ENCODE results near the gene ATXN1L.
"Not testable (repeated sequence)": the region's sequence is repeated elsewhere in the genome, so short reads cannot be mapped to it uniquely, and the experiment has no call there.

The ATXN1L gene

GRCh38 chr16:71853413-71853812 lies 7.6 kb downstream of the ATXN1L start:
- H3K4me3 ChIP-seq (ENCODE audit: low read depth, low read length), result no peak overlapping the region
- no peak for TF ChIP-seq CTCF (conservative IDR thresholded peaks at IDR 0.05; ENCODE audit: low read depth, low read length)
- DNase-seq (ENCODE audit: low read depth), result no peak

GRCh38 chr16:71854369-71854948 lies 8.7 kb downstream of the ATXN1L start:
- DNase-seq (ENCODE audit: low read depth), result no peak
- TF ChIP-seq CTCF (conservative IDR thresholded peaks at IDR 0.05; ENCODE audit: low read depth, low read length), result no peak
- H3K4me3 ChIP-seq (ENCODE audit: low read depth, low read length), result no peak overlapping the region

DNA sequence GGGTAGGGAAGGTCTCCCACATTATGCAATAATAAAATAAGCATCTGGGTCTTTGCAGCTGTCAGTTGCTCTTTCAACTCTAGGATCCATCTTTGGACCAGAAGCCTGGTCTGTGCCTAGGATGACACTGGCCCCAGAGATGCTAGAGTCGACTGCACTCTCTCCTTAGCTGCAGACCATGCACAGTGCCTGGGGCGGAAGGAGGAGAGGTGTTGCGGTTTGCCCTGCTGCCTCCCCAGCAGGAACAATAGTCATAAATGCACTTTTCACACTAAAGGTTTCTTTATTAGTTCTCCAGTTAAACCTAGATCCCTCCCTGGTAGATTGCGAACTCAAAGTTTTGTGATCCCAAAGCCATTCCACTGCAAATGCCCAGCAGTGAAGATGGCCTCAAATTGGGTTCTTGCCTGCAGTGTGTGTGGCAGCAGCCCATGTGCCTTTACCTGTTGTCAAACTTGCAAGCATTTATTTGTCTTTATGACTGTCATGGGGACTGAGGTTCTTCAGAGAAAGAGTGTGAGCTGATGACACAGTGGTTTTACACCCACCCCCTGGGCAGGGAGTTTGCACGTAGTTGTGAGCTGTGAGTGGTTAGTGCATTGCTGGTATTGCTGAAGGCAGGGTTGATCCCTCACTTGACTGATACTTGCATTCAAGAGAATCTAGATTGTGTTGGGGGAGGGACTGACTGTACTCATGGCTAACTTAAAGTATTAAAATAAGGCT lies 10.3 kb downstream of the ATXN1L start:
- no peak for TF ChIP-seq CTCF (conservative IDR thresholded peaks at IDR 0.05; ENCODE audit: low read depth, low read length)
- no peak for DNase-seq (ENCODE audit: low read depth)
- H3K4me3 ChIP-seq (ENCODE audit: low read depth, low read length), result no peak overlapping the region

DNA sequence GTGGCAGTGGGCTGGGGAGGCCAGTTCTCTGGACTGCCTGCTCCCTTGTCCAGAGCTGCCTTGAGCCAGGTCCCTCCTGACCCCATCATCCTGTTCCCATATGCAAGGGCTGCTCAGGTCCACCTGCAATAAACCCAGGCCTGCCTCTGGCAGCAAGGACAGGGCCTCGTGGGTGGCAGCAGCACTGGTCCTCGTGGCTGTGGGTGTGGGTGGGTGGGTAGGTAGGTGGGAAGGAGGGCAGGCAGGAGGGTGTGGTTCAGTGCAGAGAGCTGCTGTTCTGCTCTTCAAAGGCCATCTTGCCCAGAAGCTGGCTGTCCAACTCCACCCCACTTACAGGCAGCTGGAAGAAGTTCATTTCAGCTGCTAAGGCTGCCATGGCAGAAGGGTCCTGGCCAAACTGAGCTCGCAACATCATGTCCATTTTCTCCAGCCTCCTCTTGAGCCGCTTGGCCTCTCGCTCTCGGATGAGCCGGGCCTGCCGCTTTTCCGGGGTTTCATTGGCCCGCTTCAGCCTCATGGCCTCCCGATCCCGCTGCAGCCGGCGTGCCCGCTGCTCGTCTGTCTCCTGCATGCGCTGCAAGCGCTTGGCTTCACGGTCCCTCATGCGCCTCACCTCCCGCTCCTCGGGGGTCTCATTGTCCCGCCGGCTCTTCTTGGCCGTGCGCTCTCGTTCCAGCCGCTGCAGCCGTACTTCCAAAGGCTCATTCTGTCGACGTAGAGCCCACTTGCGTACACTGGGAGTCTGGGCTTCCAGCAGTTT lies 14.2 kb downstream of the ATXN1L start:
- no peak overlapping the region for H3K4me3 ChIP-seq (ENCODE audit: low read depth, low read length)
- no peak for TF ChIP-seq CTCF (conservative IDR thresholded peaks at IDR 0.05; ENCODE audit: low read depth, low read length)
- no peak for DNase-seq (ENCODE audit: low read depth)

- DNase-seq (ENCODE audit: low read depth), result no peak
- no peak for TF ChIP-seq CTCF (conservative IDR thresholded peaks at IDR 0.05; ENCODE audit: low read depth, low read length)
Measured at GRCh38 chr16:71863995-71864394, 18.2 kb downstream of the ATXN1L start.

DNA sequence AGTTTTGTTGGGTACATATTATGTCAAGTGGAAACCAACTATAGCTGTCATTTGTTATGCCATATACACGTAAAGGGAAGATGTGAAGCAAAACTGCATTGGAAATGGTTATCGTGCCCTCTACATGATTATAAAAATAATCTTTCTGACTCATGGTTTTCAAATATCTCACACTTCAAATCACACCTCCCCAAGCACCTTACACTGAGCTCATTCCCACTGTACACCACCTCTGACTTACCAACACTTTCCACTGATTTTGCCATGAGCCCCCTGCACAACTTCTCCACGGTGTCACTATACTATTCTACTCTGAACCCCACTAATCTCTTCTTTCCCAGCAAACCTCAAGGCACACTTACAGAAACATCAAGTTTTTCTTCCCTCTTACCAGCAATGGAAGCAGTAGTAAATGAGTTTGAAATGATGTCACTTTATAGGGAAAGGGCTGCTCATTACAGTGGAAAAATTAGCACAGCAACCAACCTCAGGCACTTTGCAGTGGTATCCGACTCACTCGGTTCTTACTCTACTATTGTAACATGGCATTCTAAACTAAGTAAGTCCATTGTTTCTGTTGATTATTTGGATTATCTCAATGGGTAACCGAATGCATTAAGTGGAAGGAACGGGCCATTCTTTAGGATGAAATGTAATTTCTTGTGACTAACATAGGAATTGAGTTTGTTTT lies 19.5 kb downstream of the ATXN1L start:
- TF ChIP-seq CTCF (conservative IDR thresholded peaks at IDR 0.05; ENCODE audit: low read depth, low read length), result no peak
- DNase-seq (ENCODE audit: low read depth), result no peak
- H3K4me3 ChIP-seq (ENCODE audit: low read depth, low read length), result no peak overlapping the region

More at GRCh38 chr16:71863995-71864394, 18.2 kb downstream of the ATXN1L start:
- no peak overlapping the region for H3K4me3 ChIP-seq (ENCODE audit: low read depth, low read length)

DNA sequence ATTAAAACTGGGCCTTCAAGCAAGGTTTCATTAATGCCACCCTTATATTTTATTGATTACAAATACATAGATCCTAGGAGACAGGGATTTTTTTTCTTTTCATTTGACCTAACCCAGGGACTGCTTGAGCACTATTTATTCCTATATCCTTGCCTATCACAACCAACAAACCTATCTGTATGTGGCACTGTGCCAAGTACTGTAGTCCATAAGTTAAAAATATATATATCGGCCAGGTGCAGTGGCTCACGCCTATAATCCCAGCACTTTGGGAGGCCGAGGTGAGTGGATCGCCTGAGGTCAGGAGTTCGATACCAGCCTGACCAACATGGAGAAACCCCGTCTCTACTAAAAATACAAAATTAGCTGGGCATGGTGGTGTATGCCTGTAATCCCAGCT lies 21.4 kb downstream of the ATXN1L start:
- H3K4me3 ChIP-seq (ENCODE audit: low read depth, low read length); DNase-seq (ENCODE audit: low read depth): not testable (repeated sequence)

Data from choroid plexus epithelial cell (primary cell).